ENCODE measurements around the gene NPAS2. TPM values are rescaled to one million over a fixed set of nuclear protein-coding genes. Genes with fewer than 3 reads are reported as not detected.

NPAS2 gene
- total RNA-seq, 1 experiment from 2014 or later, result not detected

Other genes with a start within 250 kb of the NPAS2 start
- gene RPL31, start 182.2 kb downstream of the NPAS2 start, total RNA-seq (2014; rRNA removed; shearing (Covaris generic); ENCODE audit: low replicate concordance), result 1,552 and 1,797 TPM in 2 replicates